SJSA1 (cell line): Measurements from ENCODE around the gene METAP2. TPM values are rescaled to one million over a fixed set of nuclear protein-coding genes. Genes with fewer than 3 reads are reported as not detected.
A peak's percentile ranks its signal among the peaks of the same experiment; 100 is the strongest.
"Not testable (repeated sequence)": the region's sequence is repeated elsewhere in the genome, so short reads cannot be mapped to it uniquely, and the experiment has no call there.

Experiments used
- DNase-seq, 2 experiments: peaks; one replicate each; pipeline ENCODE4 v3.0.0-alpha.2; 2015 to 2020; ENCODE audit warnings: low spot score in 2 of 2, low read depth in 1 of 2
- H3K27ac ChIP-seq: fragments of 250-450 bp; sonication (Bioruptor Pico); 2 replicates; pipeline ENCODE4 v1.5.1; 2020; ENCODE audit warnings: mild to moderate bottlenecking, moderate library complexity
- H3K27me3 ChIP-seq: fragments of 250-450 bp; sonication (Bioruptor Pico); replicated peaks from 2 replicates; pipeline ENCODE4 v1.5.1; 2020; ENCODE audit warnings: mild to moderate bottlenecking, moderate library complexity
- H3K36me3 ChIP-seq: fragments of 250-450 bp; sonication (Bioruptor Pico); 2 replicates; pipeline ENCODE4 v1.5.1; 2020; ENCODE audit warnings: mild to moderate bottlenecking
- H3K4me1 ChIP-seq: fragments of 250-450 bp; sonication (Bioruptor Pico); replicated peaks from 2 replicates; pipeline ENCODE4 v1.6.1; 2021; ENCODE audit warnings: mild to moderate bottlenecking
- H3K4me3 ChIP-seq: fragments of 250-450 bp; sonication (Bioruptor Pico); 2 replicates; pipeline ENCODE4 v1.5.1; 2020; ENCODE audit warnings: mild to moderate bottlenecking
- H3K9me3 ChIP-seq: fragments of 250-450 bp; sonication (Bioruptor Pico); replicated peaks from 2 replicates; pipeline ENCODE4 v1.5.1; 2020; ENCODE audit warnings: mild to moderate bottlenecking
- total RNA-seq: library from RNA; depleted of rRNA; stranded (reverse); fragments of >200 nt; shearing (Covaris generic); gene quantifications from 2 replicates; pipeline ENCODE4 v1.2.3, GENCODE V29; 2014

Gene METAP2
- total RNA-seq, 1 experiment from 2014 or later: 104 TPM

DNA sequence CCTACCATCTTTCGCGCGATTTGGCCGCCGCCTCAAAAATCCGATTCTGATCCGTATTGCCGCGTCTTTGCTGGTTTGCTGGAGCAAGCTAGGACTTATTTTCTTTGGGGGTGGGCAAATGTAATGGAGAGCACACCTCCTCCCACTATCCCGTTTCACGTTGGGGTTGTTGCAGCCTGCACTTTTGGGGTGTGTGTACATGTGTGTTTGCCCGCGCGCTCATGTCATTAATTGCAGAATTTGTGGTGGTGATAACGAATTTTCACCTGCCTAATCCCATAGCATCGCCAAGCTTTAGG, 657 bp downstream of the METAP2 start:
- Histone ChIP-seq H3K9me3 (no peaks in the 10 kb centered on the region), H3K27me3 (no peaks in the 10 kb centered on the region), H3K4me1 (peaks cover 10% of the 10 kb centered on the region), H3K27ac (peak overlapping the region; percentile 70), H3K4me3 (peak overlapping the region; percentile 63), H3K36me3 (peaks cover 53% of the 10 kb centered on the region)
- DNase-seq: no peak

DNA sequence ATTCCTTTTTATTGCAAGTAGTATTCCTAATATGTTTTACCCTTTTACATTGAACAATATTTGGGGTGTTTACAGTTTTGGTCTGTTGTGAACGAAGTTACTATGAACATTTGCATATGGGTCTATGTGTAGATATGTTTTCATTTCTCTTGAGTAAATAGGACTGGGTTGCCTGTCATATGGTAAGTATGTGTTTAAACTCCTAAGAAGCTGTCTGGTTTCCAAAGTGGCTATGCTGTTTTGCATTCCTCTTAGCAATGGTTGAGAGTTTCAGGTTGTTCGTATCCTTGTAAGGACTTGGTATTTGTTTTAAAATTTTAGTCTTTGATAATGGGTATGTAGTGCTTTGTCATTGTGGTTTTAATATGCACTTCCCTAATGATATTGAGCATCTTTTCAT, 6.3 kb downstream of the METAP2 start:
- H3K4me1 ChIP-seq: peaks cover 7% of the 10 kb centered on the region
- no peak for DNase-seq
- no peak overlapping the region for H3K27ac ChIP-seq
- H3K9me3 ChIP-seq: no peaks in the 10 kb centered on the region
- H3K4me3 ChIP-seq: no peak overlapping the region
- H3K27me3 ChIP-seq: no peaks in the 10 kb centered on the region
- H3K36me3 ChIP-seq: peaks cover 80% of the 10 kb centered on the region

DNA sequence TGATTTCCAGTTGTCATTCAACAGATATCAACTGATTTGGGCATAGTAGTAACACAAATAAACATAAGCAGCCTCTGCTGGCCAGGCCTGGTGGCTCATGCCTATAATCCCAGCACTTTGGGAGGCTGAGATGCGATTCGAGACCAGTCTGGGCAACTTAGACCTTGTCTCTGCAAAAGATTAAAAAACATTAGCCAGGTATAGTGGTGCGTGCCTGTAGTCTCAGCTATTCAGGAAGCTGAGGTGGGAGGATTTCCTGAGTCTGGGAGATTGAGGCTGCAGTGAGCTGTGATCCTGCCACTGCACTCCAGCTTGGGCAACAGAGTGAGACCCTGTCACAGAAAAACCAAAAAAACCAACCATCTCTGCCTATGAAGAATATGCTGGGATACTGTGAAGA, 7.1 kb downstream of the METAP2 start:
- Histone ChIP-seq H3K4me3 (no peak overlapping the region), H3K9me3 (no peaks in the 10 kb centered on the region), H3K27ac (no peak overlapping the region), H3K27me3 (no peaks in the 10 kb centered on the region), H3K36me3 (peaks cover 78% of the 10 kb centered on the region), H3K4me1 (no peaks in the 10 kb centered on the region; the same call in 1 of the 2 replicates)
- DNase-seq: no peak

DNA sequence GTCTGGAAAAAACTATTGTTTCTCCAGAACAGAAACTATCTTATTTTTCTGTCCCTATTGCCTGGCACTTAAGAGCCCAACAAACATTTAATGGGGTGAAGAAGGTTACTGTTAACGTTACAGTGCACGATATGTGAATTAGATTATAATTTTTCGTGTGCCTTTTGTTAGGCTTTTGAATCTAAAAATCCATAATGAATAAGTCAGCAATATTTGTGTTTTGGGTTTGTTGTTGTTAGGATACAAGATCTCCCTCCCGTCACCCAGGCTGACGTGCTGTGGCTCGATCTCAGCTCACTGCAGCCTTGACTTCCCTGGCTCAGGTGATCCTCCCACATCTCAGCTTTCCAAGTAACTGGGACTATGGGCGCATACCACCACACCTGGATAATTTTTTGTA, 7.9 kb downstream of the METAP2 start:
- no peaks in the 10 kb centered on the region; the same call in 1 of the 2 replicates for H3K4me1 ChIP-seq
- DNase-seq: no peak
- H3K27me3 ChIP-seq: no peaks in the 10 kb centered on the region
- no peaks in the 10 kb centered on the region for H3K9me3 ChIP-seq
- H3K4me3 ChIP-seq: no peak overlapping the region
- peaks cover 78% of the 10 kb centered on the region for H3K36me3 ChIP-seq
- no peak overlapping the region for H3K27ac ChIP-seq

DNA sequence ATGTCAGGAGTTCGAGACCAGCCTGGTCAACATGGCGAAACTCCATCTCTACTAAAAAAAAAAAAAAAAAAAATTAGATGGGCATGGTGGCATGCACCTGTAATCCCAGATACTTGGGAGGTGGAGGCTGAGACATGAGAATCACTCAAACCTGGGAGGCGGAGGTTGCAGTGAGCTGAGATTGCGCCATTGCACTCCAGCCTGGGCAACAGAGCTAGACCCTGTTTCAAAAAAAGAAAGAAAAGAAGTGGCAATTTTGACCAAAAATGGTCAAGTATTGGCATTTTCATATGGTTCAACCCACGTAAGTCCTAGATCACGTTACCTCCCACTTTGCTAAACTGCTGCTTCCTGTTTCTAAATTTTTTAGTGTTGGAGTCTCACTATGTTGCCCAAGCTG, 8.6 kb downstream of the METAP2 start:
- not testable (repeated sequence) for H3K4me1 ChIP-seq, H3K9me3 ChIP-seq, H3K27me3 ChIP-seq, DNase-seq, H3K4me3 ChIP-seq, H3K27ac ChIP-seq
- H3K36me3 ChIP-seq: peaks cover 75% of the 10 kb centered on the region

DNA sequence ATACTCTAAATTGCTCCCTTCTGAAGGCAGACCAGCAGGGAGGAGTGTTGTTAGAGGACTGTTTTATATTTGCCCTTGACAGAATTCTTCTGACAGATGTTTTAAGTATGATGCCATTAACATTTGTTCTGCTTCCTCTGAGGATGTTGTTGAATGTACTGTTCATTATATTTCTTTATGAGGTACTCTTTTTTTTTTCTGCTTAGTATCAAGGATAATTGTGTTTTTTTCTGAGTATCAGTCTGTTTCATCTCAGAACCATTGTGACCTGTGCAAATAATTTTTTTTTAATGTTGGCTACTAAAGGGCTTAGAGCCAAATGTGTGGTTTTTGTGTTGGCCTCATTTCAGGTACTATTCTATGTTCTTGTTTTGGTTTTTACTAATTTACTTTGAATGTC, 10.6 kb downstream of the METAP2 start:
- Histone ChIP-seq H3K27ac (no peak overlapping the region), H3K27me3 (no peaks in the 10 kb centered on the region), H3K9me3 (no peaks in the 10 kb centered on the region), H3K4me1 (no peaks in the 10 kb centered on the region; the same call in 1 of the 2 replicates), H3K36me3 (peaks cover 73% of the 10 kb centered on the region), H3K4me3 (no peak overlapping the region)
- no peak for DNase-seq

DNA sequence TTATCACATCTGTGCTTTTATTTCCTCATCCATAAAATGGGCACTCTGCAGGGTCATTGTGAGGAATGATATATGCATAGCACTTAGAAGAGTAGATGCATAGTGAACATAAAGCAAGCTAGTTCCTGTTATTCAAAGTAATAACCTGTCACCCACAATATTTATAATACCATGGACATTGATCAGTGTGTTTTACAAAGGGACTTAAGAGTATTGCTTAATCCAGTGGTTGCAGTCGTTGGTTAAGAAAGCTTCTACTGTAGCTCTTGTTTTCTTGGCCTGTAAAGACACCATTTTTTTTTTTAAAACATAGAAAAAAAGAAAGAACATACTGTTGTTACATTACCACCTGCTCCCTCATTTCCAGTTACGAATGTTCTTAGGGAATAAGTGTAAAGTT, 13.1 kb downstream of the METAP2 start:
- Histone ChIP-seq H3K9me3 (no peaks in the 10 kb centered on the region), H3K4me3 (no peak overlapping the region), H3K27ac (no peak overlapping the region), H3K27me3 (no peaks in the 10 kb centered on the region), H3K36me3 (peaks cover 72% of the 10 kb centered on the region), H3K4me1 (no peaks in the 10 kb centered on the region)
- DNase-seq: no peak

DNA sequence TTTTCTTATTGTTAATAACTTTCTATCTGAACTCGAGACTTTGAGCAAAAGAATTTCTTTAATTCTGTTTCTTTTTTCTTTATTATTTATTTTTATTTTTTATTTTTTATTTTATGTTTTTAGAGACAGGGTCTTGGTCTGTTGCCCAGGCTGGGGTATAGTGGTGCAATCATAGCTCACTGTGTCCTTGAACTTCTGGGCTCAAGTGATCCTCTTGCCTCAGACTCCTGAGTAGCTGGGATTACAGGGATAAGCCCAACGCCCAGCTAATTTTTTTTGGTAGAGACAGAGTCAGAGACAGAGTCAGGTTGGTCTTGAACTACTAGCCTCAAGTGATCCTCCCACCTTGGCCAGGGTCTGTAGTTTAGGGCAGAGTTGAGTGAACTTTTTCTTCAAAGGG, 18.5 kb downstream of the METAP2 start:
- Histone ChIP-seq H3K4me3 (no peak overlapping the region), H3K4me1 (no peaks in the 10 kb centered on the region), H3K27ac (no peak overlapping the region), H3K27me3 (no peaks in the 10 kb centered on the region), H3K9me3 (no peaks in the 10 kb centered on the region), H3K36me3 (peaks cover 82% of the 10 kb centered on the region)
- no peak for DNase-seq

DNA sequence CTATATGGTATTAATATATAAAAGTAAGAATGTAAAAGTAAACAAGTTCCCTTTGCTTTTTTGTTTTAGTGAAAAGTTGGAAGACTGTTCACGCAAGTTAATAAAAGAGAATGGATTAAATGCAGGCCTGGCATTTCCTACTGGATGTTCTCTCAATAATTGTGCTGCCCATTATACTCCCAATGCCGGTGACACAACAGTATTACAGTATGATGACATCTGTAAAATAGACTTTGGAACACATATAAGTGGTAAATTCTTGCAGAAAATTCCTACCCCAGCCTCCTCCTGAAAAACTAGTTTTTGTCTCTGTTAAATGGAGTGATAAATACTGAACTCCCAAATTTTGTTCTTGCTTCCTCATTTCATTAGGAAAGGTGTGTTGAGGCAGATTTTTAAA, 20.9 kb downstream of the METAP2 start:
- H3K9me3 ChIP-seq: no peaks in the 10 kb centered on the region
- H3K27me3 ChIP-seq: no peaks in the 10 kb centered on the region
- H3K4me3 ChIP-seq: no peak overlapping the region
- H3K36me3 ChIP-seq: peaks cover 83% of the 10 kb centered on the region
- no peak overlapping the region for H3K27ac ChIP-seq
- no peak for DNase-seq
- H3K4me1 ChIP-seq: no peaks in the 10 kb centered on the region

DNA sequence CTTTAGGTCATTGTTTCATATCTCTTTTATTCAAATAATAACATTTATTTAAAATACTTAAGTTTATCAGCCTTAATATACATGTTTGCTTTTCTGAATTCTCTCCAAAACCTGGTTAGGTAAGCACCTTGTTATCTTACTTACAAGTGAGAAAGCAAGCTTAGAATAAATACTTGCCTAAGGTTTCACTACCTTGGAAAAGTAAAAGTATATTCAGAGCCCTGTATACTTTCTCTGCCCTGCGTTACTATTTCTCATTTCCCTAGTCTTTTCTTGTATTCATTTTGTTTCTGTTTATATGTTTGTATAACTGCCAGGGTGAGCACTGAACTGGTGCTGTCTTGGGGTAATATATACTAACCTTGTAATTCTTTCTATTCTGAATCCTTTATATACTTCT, 21.5 kb downstream of the METAP2 start:
- DNase-seq: no peak
- H3K4me1 ChIP-seq: no peaks in the 10 kb centered on the region
- no peaks in the 10 kb centered on the region for H3K9me3 ChIP-seq
- peaks cover 84% of the 10 kb centered on the region for H3K36me3 ChIP-seq
- H3K27ac ChIP-seq: no peak overlapping the region
- no peak overlapping the region for H3K4me3 ChIP-seq
- H3K27me3 ChIP-seq: no peaks in the 10 kb centered on the region

DNA sequence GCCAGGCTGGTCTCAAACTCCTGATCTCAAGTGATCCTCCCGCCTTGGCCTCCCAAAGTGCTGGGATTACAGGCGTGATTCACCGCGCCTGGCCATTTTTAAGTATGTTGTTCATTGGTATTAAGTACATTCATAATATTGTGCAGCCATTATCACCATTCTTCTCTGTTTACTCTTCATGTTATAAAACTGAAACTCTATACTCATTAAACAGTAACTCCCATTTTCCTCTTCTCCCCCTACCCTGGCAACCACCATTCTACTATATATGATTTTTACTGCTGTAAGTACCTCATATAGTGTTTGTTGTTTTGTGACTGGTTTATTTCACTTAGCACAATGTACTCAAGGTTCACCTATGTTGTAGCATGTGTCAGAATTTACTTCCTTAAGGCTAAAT, 23.1 kb downstream of the METAP2 start:
- Histone ChIP-seq H3K9me3 (no peaks in the 10 kb centered on the region), H3K4me3 (no peak overlapping the region), H3K36me3 (peaks cover 74% of the 10 kb centered on the region), H3K27ac (no peak overlapping the region), H3K4me1 (no peaks in the 10 kb centered on the region), H3K27me3 (no peaks in the 10 kb centered on the region)
- DNase-seq: no peak

DNA sequence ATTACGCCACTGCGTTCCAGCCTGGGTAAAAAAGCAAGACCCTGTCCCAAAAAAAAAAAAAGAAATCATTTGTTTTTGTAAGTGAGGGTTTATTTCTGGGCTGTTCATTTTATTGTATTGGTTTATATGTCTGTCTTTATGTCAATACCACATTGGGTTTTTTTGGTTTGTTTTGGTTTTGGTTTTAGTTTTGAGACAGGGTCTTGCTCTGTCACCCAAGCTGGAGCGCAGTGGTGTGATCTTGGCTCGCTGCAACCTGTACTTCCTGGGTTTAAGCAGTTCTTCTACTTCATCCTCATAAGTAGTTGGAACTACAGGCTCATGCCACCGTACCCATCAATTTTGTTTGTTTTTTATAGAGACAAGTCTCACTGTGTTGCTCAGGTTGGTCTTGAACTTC, 25.0 kb downstream of the METAP2 start:
- Histone ChIP-seq H3K4me3 (no peak overlapping the region), H3K9me3 (no peaks in the 10 kb centered on the region), H3K27ac (no peak overlapping the region), H3K36me3 (peaks cover 75% of the 10 kb centered on the region), H3K4me1 (no peaks in the 10 kb centered on the region), H3K27me3 (no peaks in the 10 kb centered on the region)
- DNase-seq: no peak

DNA sequence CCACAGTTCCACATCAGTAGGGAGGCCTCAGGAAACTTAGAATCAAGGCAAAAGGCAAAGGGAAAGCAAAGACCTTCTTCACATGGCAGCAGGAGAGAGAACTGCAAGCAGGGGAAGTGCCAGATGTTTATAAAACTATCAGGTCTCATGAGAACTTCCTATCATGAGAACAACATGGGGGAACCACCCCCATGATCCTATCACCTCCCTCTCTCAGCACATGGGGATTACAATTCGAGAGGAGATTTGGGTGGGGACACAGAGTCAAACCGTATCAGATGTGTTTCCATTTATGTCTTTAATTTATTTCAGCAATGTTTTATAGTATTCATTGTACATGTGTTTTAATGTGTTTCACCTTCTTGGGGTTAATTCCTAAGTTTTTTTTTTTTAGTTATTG, 25.8 kb downstream of the METAP2 start:
- Histone ChIP-seq H3K4me3 (no peak overlapping the region), H3K36me3 (peaks cover 77% of the 10 kb centered on the region), H3K9me3 (no peaks in the 10 kb centered on the region), H3K27me3 (no peaks in the 10 kb centered on the region), H3K27ac (no peak overlapping the region), H3K4me1 (no peaks in the 10 kb centered on the region)
- no peak for DNase-seq

DNA sequence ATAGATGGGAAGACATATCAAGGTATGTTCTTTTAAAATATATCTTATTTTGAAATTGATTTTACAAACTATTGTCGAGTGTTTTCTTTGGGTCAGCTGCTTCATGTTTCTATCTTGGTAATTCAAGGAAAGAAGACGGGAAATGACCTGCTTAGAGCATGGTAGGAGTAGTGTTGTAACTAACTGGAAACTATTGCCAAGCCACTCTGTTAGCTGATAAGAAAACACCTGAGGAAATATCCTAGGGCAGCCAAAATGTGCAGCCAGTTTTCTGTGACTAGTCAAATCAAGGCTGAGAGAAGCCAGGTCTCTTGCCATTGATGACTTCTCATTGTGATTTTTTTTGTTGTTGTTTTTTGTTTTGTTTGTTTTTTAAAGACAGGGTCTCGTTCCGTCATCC, 30.2 kb downstream of the METAP2 start:
- Histone ChIP-seq H3K27me3 (no peaks in the 10 kb centered on the region), H3K36me3 (peaks cover 73% of the 10 kb centered on the region), H3K27ac (no peak overlapping the region), H3K4me3 (no peak overlapping the region), H3K4me1 (no peaks in the 10 kb centered on the region), H3K9me3 (no peaks in the 10 kb centered on the region)
- DNase-seq: no peak

DNA sequence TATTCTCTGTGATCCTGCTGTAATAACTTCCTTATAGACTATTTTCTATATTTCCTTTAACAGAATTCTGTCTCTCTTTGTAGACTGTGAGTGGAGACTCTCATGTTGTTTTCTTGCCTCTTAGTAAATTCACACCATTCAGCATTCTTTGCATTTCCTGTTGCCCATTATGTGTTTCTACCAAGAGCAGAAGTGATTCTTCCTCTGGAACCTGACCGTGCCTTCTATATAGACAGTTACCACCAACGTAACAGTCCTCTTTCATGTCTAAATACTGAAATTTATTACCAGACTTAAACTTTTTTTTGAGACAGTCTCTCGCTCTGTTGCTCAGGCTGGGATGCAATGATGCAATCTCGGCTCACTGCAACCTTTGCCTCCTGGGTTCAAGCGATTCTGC, 31.1 kb downstream of the METAP2 start:
- Histone ChIP-seq H3K4me1 (no peaks in the 10 kb centered on the region), H3K27me3 (no peaks in the 10 kb centered on the region), H3K9me3 (no peaks in the 10 kb centered on the region), H3K36me3 (peaks cover 68% of the 10 kb centered on the region), H3K27ac (no peak overlapping the region), H3K4me3 (no peak overlapping the region)
- DNase-seq: no peak
